ENCODE measurements around the gene CA14. TPM values are rescaled to one million over a fixed set of nuclear protein-coding genes. Genes with fewer than 3 reads are reported as not detected.

CA14 gene
- total and polyA plus RNA-seq, 2 experiments from 2014 or later: 41.3 to 47.4 TPM

GRCh38 chr1:150311762-150312161, 54.2 kb downstream of the CA14 start:
- H3K79me2 ChIP-seq (replicated peaks; ENCODE audit: insufficient read depth): no peaks in the 10 kb centered on the region
- no peak for ATAC-seq
- TF ChIP-seq ZNF114 (CRISPR knock-in tag; IDR thresholded peaks at IDR 0.05): no peak
- no peak for TF ChIP-seq ETS1 (IDR thresholded peaks at IDR 0.05)
- TF ChIP-seq EZH2 (IDR thresholded peaks at IDR 0.05; ENCODE audit: low read depth, unreplicated experiment): no peak
- TF ChIP-seq ZNF462 (CRISPR knock-in tag; IDR thresholded peaks at IDR 0.05): no peak
- no peak for TF ChIP-seq REST (IDR thresholded peaks at IDR 0.05; ENCODE audit: unreplicated experiment)
- TF ChIP-seq EZH2phosphoT487 (IDR thresholded peaks at IDR 0.05; ENCODE audit: unreplicated experiment): no peak
- TF ChIP-seq CREB1 (CRISPR knock-in tag; IDR thresholded peaks at IDR 0.05; ENCODE audit: low read depth): no peak
- no peak for TF ChIP-seq JUNB (IDR thresholded peaks at IDR 0.05; ENCODE audit: unreplicated experiment)
- no peak for TF ChIP-seq STAT1 (IDR thresholded peaks at IDR 0.05; ENCODE audit: unreplicated experiment)
- TF ChIP-seq ZNF331 (CRISPR knock-in tag; IDR thresholded peaks at IDR 0.05; ENCODE audit: low read depth): no peak
- TF ChIP-seq NANOG (IDR thresholded peaks at IDR 0.05; ENCODE audit: borderline replicate concordance): no peak
- no peak for TF ChIP-seq CTCF (conservative IDR thresholded peaks at IDR 0.05; ENCODE audit: low read depth in 2 of 2)
- no peak for TF ChIP-seq POLR2AphosphoS5 (IDR thresholded peaks at IDR 0.05; ENCODE audit: low read depth)
- H3F3A ChIP-seq (replicated peaks; ENCODE audit: low read depth): peaks cover 6% of the 10 kb centered on the region; the same call in 1 of the 2 replicates
- no peaks in the 10 kb centered on the region for H3K27me3 ChIP-seq (ENCODE audit: insufficient read depth)
- H3K27ac ChIP-seq (ENCODE audit: low read depth): 0 out of 2 replicates have a peak overlapping the region, but pooled peaks have one; percentile 15
- DNase-seq (ENCODE audit: low spot score): no peak
- no peaks in the 10 kb centered on the region for H3K9me3 Mint-ChIP-seq
- no peak overlapping the region for H3K4me3 ChIP-seq
- no peak overlapping the region for H3K27ac Mint-ChIP-seq
- peaks cover 8% of the 10 kb centered on the region; the same call in 1 of the 2 replicates for H4K20me1 ChIP-seq (replicated peaks; ENCODE audit: insufficient read depth)
- no peaks in the 10 kb centered on the region for H3K9me2 ChIP-seq (ENCODE audit: insufficient read depth)
- peaks cover 7% of the 10 kb centered on the region for H3K27me3 Mint-ChIP-seq (ENCODE audit: insufficient read depth, low read depth, poor library complexity)
- H3K4me1 ChIP-seq (ENCODE audit: insufficient read depth): no peaks in the 10 kb centered on the region
- H3K36me3 ChIP-seq (ENCODE audit: insufficient read depth): peaks cover 7% of the 10 kb centered on the region; the same call in 1 of the 2 replicates
- H3K4me1 Mint-ChIP-seq: no peaks in the 10 kb centered on the region
- no peak overlapping the region for H3K4me2 ChIP-seq
- H2AFZ ChIP-seq: no peak overlapping the region
- H3K4me3 Mint-ChIP-seq: no peak overlapping the region
- peaks cover 25% of the 10 kb centered on the region for H3K36me3 Mint-ChIP-seq (ENCODE audit: low read depth)
